ENCODE measurements around the gene WDR20.

WDR20 gene

GRCh38 chr14:102232348-102232625, 92.6 kb downstream of the WDR20 start:
- H3K9me3 ChIP-seq (ENCODE audit: insufficient read depth, low read length, severe bottlenecking), result no peaks in the 10 kb centered on the region
- TF ChIP-seq EZH2 (IDR thresholded peaks at IDR 0.05; ENCODE audit: borderline replicate concordance, low read depth, low read length, severe bottlenecking), result no peak
- TF ChIP-seq, protein P1, sequence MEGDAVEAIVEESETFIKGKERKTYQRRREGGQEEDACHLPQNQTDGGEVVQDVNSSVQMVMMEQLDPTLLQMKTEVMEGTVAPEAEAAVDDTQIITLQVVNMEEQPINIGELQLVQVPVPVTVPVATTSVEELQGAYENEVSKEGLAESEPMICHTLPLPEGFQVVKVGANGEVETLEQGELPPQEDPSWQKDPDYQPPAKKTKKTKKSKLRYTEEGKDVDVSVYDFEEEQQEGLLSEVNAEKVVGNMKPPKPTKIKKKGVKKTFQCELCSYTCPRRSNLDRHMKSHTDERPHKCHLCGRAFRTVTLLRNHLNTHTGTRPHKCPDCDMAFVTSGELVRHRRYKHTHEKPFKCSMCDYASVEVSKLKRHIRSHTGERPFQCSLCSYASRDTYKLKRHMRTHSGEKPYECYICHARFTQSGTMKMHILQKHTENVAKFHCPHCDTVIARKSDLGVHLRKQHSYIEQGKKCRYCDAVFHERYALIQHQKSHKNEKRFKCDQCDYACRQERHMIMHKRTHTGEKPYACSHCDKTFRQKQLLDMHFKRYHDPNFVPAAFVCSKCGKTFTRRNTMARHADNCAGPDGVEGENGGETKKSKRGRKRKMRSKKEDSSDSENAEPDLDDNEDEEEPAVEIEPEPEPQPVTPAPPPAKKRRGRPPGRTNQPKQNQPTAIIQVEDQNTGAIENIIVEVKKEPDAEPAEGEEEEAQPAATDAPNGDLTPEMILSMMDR (IDR thresholded peaks at IDR 0.05; ENCODE audit: borderline replicate concordance, extremely low read depth, low read length, poor library complexity, severe bottlenecking), result no peak
- H3K4me1 ChIP-seq (ENCODE audit: insufficient read depth, low read length), result no peaks in the 10 kb centered on the region
- H3K27ac ChIP-seq (ENCODE audit: low read length), result no peak overlapping the region
- H3K4me2 ChIP-seq (ENCODE audit: insufficient read depth, low read length), result no peak overlapping the region
- no peak overlapping the region for H3K4me3 ChIP-seq (ENCODE audit: low read depth in 1 of 2, low read length in 2 of 2)
- H2AFZ ChIP-seq (ENCODE audit: low read depth, low read length), result no peak overlapping the region
- no peaks in the 10 kb centered on the region for H3K36me3 ChIP-seq (ENCODE audit: insufficient read depth, low read length)
- H3K27me3 ChIP-seq (ENCODE audit: insufficient read depth, low read length, poor library complexity), result no peaks in the 10 kb centered on the region
- DNase-seq (no peak), ATAC-seq (ENCODE audit: insufficient read depth, low read depth) (no peak)
- no peaks in the 10 kb centered on the region for H4K20me1 ChIP-seq (ENCODE audit: insufficient read depth, low read length)
- H3K79me2 ChIP-seq (ENCODE audit: insufficient read depth, low read length), result no peaks in the 10 kb centered on the region
- H3K9ac ChIP-seq (ENCODE audit: low read depth, low read length), result no peak overlapping the region

DNA sequence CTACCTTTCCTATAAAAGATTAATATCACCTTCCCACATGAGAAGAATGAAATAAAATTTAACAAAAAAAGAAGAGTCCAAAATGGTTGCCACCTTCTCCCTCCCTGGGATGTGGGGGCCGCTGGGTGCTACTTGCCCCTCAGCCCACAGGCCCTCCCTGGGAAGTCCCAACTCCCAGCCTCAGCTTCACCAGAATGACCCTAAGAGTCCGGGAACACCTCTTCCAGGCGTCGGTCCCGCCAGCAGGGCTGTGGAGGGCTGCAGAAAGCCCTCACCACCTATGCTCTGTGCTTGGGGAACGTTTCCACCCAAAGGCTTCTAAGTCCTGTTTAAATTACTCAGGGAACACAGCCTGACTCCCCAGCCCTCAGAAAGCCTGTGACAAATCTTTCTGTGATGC, 93.4 kb downstream of the WDR20 start:
- Histone ChIP-seq H3K9ac (ENCODE audit: low read depth, low read length) (no peak overlapping the region), H3K4me3 (ENCODE audit: low read depth in 1 of 2, low read length in 2 of 2) (no peak overlapping the region), H3K36me3 (ENCODE audit: insufficient read depth, low read length) (no peaks in the 10 kb centered on the region), H3K4me1 (ENCODE audit: insufficient read depth, low read length) (no peaks in the 10 kb centered on the region), H3K9me3 (ENCODE audit: insufficient read depth, low read length, severe bottlenecking) (no peaks in the 10 kb centered on the region), H3K27ac (ENCODE audit: low read length) (no peak overlapping the region), H4K20me1 (ENCODE audit: insufficient read depth, low read length) (no peaks in the 10 kb centered on the region), H3K27me3 (ENCODE audit: insufficient read depth, low read length, poor library complexity) (no peaks in the 10 kb centered on the region), H2AFZ (ENCODE audit: low read depth, low read length) (no peak overlapping the region), H3K79me2 (ENCODE audit: insufficient read depth, low read length) (no peaks in the 10 kb centered on the region), H3K4me2 (ENCODE audit: insufficient read depth, low read length) (no peak overlapping the region)
- no peak for ATAC-seq (ENCODE audit: insufficient read depth, low read depth)
- no peak for TF ChIP-seq EZH2 (IDR thresholded peaks at IDR 0.05; ENCODE audit: borderline replicate concordance, low read depth, low read length, severe bottlenecking)
- TF ChIP-seq, protein P1 (IDR thresholded peaks at IDR 0.05; ENCODE audit: borderline replicate concordance, extremely low read depth, low read length, poor library complexity, severe bottlenecking), result no peak
- DNase-seq, result no peak

- no peaks in the 10 kb centered on the region for H4K20me1 ChIP-seq (ENCODE audit: insufficient read depth, low read length)
- H3K9me3 ChIP-seq (ENCODE audit: insufficient read depth, low read length, severe bottlenecking), result no peaks in the 10 kb centered on the region
- no peak overlapping the region for H3K4me2 ChIP-seq (ENCODE audit: insufficient read depth, low read length)
- H3K27me3 ChIP-seq (ENCODE audit: insufficient read depth, low read length, poor library complexity), result no peaks in the 10 kb centered on the region
- H3K27ac ChIP-seq (ENCODE audit: low read length), result no peak overlapping the region
- no peaks in the 10 kb centered on the region for H3K36me3 ChIP-seq (ENCODE audit: insufficient read depth, low read length)
- no peaks in the 10 kb centered on the region for H3K79me2 ChIP-seq (ENCODE audit: insufficient read depth, low read length)
- H3K4me1 ChIP-seq (ENCODE audit: insufficient read depth, low read length), result no peaks in the 10 kb centered on the region
- H2AFZ ChIP-seq (ENCODE audit: low read depth, low read length), result no peak overlapping the region
- ATAC-seq (ENCODE audit: insufficient read depth, low read depth) (no peak), DNase-seq (no peak)
- H3K9ac ChIP-seq (ENCODE audit: low read depth, low read length), result no peak overlapping the region
- H3K4me3 ChIP-seq (ENCODE audit: low read depth in 1 of 2, low read length in 2 of 2), result no peak overlapping the region
- TF ChIP-seq, protein P1 (IDR thresholded peaks at IDR 0.05; ENCODE audit: borderline replicate concordance, extremely low read depth, low read length, poor library complexity, severe bottlenecking), result no peak
- no peak for TF ChIP-seq EZH2 (IDR thresholded peaks at IDR 0.05; ENCODE audit: borderline replicate concordance, low read depth, low read length, severe bottlenecking)
Observed at GRCh38 chr14:102234331-102235264, 94.9 kb downstream of the WDR20 start.
